Measurements from ENCODE around the gene ABR. TPM values are rescaled to one million over a fixed set of nuclear protein-coding genes. Genes with fewer than 3 reads are reported as not detected.

The ABR gene
- polyA plus RNA-seq, 1 donor = 29.8 TPM

DNA sequence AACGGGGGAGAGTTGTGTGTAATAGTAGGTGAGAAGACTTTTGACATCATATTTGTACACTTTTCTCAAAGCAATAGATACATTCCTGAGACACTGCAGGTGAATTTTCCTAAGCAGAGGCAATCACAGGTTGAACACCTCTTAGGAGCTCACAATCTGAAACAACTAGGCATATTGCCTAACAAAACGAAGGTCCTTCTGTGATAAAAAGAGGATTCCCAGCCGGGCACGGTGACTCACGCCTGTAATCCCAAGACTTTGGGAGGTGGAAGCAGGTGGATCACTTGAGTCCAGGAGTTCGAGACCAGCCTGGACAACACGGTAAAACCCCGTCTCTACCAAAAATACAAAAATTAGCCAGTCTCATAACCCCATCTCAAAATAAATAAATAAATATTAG, 217.6 kb downstream of the ABR start:
- DNase-seq (ENCODE audit: low read depth) = no peak

DNA sequence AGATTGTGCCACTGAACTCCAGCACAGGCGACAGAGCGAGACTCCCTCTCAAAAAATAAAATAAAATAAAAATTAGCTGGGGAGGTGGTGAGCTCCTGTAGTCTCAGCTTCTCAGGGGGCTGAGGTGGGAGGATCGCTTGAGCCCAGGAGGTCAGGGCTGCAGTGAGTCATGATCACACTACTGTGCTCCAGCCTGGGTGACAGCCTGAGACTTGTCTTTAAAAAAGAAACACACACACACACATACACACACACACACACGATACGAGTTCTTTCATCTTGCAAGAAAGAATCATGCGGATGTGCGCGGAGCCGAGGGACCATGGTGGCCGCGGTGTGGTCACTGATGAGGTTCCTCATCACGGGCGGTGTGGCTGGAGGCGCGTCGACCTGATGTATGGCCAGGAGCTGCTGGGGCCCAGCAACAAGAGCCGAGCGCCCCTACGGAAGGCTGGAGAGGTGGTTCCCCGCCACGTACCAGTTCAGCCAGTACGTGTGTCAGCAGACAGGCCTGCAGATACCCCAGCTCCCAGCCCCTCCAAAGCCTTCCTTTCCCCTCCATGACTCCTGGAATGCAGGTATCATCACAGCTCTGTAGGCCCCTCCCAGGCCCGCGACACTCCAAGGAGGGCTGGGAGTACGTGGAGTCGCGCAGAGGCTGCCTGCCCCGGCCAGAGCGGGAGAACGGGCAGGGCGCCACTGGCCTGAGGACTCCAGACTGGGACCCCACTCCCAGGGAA, 220.9 kb downstream of the ABR start:
- no peak for DNase-seq (ENCODE audit: low read depth)

DNA sequence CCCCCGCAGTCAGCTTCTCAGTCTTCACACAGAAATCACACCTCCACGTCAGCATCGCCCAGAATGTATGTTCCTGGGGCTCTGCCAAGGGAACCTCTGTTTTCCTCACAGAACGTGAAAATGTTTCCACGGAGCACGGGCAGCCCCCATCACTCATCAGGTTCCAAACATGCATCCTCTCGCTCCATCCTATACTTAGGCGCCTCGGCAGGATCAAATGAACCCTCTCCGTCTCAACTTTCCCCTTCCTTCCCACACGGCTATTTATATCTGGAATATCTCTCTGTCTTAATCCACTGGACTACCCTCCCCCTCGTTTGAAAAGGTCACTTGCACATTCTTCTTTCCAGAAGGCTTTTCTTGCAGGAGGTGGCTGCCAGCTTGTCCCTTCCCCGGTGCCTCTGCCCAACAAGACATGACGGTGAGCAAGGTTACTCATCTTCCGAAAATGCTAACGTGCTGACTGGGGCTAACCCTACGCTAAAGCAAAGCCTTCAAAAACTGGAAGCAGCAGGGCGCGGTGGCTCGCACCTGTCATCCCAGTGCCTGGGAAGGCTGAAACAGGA, 221.8 kb downstream of the ABR start:
- no peak for DNase-seq (ENCODE audit: low read depth)

DNA sequence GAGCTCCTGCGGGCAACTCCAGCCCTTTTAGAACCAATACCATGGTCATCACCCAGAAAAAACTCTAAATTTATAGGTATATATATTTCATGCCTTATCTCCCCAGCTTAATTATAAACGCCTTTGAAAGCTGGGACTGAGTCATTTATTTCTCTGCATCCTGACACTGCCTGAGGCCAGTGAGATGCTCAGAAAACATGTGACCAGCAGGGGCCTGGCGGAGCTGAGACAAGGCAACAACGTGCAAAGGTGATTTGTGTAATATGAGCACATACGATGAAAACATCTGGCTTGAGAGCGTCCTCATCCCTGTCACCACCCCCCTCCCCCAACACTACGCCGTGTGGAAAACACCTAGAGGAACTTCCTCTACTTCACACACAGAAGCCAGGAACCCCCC, 222.9 kb downstream of the ABR start:
- DNase-seq (ENCODE audit: low read depth) = no peak

DNA sequence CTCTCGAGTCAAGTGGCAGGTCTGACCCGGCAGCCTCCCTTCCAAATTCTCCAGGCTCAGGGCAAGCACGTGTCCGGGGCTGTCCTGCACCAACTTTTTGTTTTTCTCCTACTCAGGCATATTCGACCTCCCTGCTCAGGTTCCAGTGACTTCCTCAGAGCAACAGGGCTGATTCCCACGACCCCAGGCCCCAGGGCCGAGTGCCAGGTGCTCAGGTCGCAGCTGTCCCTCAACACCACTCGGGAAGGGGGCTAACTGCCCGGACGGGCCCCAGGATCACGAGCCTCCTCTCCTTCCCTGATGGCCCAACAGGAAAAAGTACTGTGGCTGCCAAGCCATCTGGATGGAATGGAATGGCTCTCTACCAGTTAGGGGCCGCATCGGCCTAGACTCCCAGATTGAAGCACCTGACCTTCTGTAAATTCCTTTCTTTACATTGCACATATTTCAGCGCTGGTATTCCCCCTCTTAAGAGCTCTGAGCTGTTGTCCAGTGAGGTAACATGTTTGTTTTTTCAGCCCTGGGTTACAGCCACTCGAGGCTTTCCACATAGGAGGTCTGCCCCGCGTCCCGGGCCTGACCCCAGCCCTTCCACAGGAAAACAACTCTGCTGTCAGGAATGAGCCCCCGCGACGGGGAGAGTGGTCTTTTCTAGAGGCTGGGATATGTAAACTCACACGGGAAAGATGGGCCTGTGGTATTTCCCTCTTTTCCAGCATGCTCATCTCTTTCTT, 225.2 kb downstream of the ABR start:
- no peak for DNase-seq (ENCODE audit: low read depth)

DNA sequence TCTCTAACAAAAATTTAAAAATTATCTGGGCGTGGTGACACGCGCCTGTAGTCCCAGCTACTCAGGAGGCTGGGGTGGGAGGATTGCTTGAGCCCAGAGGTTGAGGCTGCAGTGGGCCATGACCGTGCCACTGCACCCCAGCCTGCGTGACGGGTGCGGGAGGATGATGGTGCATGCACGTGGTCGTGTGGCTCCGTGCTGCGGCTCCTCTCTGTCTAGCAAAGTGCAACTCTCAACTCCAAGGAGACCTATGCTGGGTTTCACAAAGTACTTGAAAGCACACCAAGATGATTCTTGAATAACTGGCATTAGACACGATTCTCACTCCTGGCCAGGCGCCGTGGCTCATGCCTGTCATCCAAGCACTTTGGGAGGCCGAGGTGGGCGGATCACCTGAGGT, 226.0 kb downstream of the ABR start:
- DNase-seq (ENCODE audit: low read depth) = no peak

Other genes with a start within 250 kb of the ABR start
- gene NXN, start 200.2 kb downstream of the ABR start, polyA plus RNA-seq (ENCODE audit: insufficient read length) = 51.3 TPM
- gene TIMM22, start 182.9 kb downstream of the ABR start, polyA plus RNA-seq (ENCODE audit: insufficient read length) = 13.3 TPM
- not detected for gene BHLHA9, start 90.5 kb upstream of the ABR start, polyA plus RNA-seq (ENCODE audit: insufficient read length)
- gene TRARG1, start 99.7 kb upstream of the ABR start, polyA plus RNA-seq (ENCODE audit: insufficient read length) = not detected
- gene YWHAE, start 220.2 kb upstream of the ABR start, polyA plus RNA-seq (ENCODE audit: insufficient read length) = 713 TPM

All from forelimb muscle (tissue), 1 donor.